ENCODE results near the gene BSDC1. TPM values are rescaled to one million over a fixed set of nuclear protein-coding genes. Genes with fewer than 3 reads are reported as not detected.

BSDC1 gene
- total RNA-seq, 4 donors from 2014 or later = 60.6 to 88.7 (median 83.8) TPM

GRCh38 chr1:32334864-32335534 lies 59.2 kb downstream of the BSDC1 start:
- TF ChIP-seq EP300 (IDR thresholded peaks at IDR 0.05) (peak in 1 of 2 donors; percentile 50), POLR2A (IDR thresholded peaks at IDR 0.05) (no peak), CTCF (IDR thresholded peaks at IDR 0.05) (peak; percentile 73 to 85 (median 79))
- Histone ChIP-seq H3K27me3 (no peaks in the 10 kb centered on the region), H3K9me3 (no peaks in the 10 kb centered on the region), H3K4me1 (peaks cover 0 to 44% (median 33%) of the 10 kb centered on the region in 4 donors), H3K27ac (peak overlapping the region; percentile 25 to 91 (median 86)), H3K4me3 (peak overlapping the region; percentile 60 to 84 (median 68)), H3K36me3 (peaks cover 0 to 34% (median 5%) of the 10 kb centered on the region in 3 donors)
- 2 to 20% methylated on average over 10 to 30 of the region's 46 CpGs for WGBS, 2 donors
- DNase-seq (ENCODE audit: low spot score in 2 of 2) = no peak

GRCh38 chr1:32334274-32334861 lies 59.9 kb downstream of the BSDC1 start:
- Histone ChIP-seq H3K4me3 (peak overlapping the region; percentile 60 to 84 (median 68)), H3K27ac (peak overlapping the region; percentile 25 to 91 (median 86))

GRCh38 chr1:32333251-32333963 lies 60.8 kb downstream of the BSDC1 start:
- peaks cover 0 to 49% (median 5%) of the 10 kb centered on the region in 3 donors for H3K36me3 ChIP-seq
- WGBS, 2 donors = 66 to 68% methylated on average over 3 of the region's 3 CpGs

More at GRCh38 chr1:32334274-32334861, 59.9 kb downstream of the BSDC1 start:
- 30 to 41% methylated on average over 9 of the region's 9 CpGs for WGBS, 2 donors
- Histone ChIP-seq H3K9me3 (no peaks in the 10 kb centered on the region), H3K4me1 (peaks cover 0 to 41% (median 33%) of the 10 kb centered on the region in 4 donors), H3K27me3 (no peaks in the 10 kb centered on the region), H3K36me3 (peaks cover 0 to 39% (median 5%) of the 10 kb centered on the region in 3 donors)
- no peak for DNase-seq (ENCODE audit: low spot score in 2 of 2)
- TF ChIP-seq EP300 (IDR thresholded peaks at IDR 0.05) (no peak), POLR2A (IDR thresholded peaks at IDR 0.05) (no peak), CTCF (IDR thresholded peaks at IDR 0.05) (no peak)

GRCh38 chr1:32332290-32333079 lies 61.8 kb downstream of the BSDC1 start:
- 58 to 69% methylated on average over 3 of the region's 3 CpGs for WGBS, 2 donors
- Histone ChIP-seq H3K36me3 (peaks cover 1 to 58% (median 5%) of the 10 kb centered on the region in 3 donors), H3K4me3 (no peak overlapping the region), H3K4me1 (peaks cover 0 to 27% (median 20%) of the 10 kb centered on the region in 4 donors), H3K9me3 (no peaks in the 10 kb centered on the region), H3K27me3 (no peaks in the 10 kb centered on the region), H3K27ac (peak overlapping the region in 2 of 4 donors; percentile 6 to 91)
- DNase-seq (ENCODE audit: low spot score in 2 of 2) = no peak
- TF ChIP-seq POLR2A (IDR thresholded peaks at IDR 0.05) = no peak
- TF ChIP-seq EP300 (IDR thresholded peaks at IDR 0.05) = no peak
- TF ChIP-seq CTCF (IDR thresholded peaks at IDR 0.05) = no peak

More at GRCh38 chr1:32333251-32333963, 60.8 kb downstream of the BSDC1 start:
- DNase-seq (ENCODE audit: low spot score in 2 of 2) = no peak
- Histone ChIP-seq H3K4me1 (peaks cover 0 to 35% (median 29%) of the 10 kb centered on the region in 4 donors), H3K9me3 (no peaks in the 10 kb centered on the region), H3K4me3 (no peak overlapping the region), H3K27me3 (no peaks in the 10 kb centered on the region), H3K27ac (peak overlapping the region in 2 of 4 donors; percentile 6 to 91)
- TF ChIP-seq CTCF (IDR thresholded peaks at IDR 0.05) (no peak), POLR2A (IDR thresholded peaks at IDR 0.05) (no peak), EP300 (IDR thresholded peaks at IDR 0.05) (no peak)
